ENCODE measurements around the gene MAGOH.

DNA sequence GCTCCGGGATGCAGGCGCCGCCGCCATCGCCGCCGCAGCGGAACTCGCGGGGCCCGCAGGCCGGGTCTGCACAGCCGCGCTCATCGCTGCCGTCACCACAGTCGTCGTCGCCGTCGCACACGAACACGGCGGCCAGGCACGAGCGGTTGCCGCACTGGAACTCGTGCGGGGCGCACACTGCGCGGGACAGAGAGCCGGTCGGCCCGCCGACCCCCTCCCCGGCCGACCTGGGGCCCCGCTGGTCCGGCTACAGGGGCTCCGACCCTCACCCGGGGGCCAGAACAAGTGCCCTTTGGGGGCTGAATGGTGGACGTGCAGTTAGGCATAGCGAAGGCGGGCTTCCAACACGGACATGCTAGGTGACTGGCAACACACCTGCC lies 38.6 kb upstream of the MAGOH start:
- TF ChIP-seq, protein P1, sequence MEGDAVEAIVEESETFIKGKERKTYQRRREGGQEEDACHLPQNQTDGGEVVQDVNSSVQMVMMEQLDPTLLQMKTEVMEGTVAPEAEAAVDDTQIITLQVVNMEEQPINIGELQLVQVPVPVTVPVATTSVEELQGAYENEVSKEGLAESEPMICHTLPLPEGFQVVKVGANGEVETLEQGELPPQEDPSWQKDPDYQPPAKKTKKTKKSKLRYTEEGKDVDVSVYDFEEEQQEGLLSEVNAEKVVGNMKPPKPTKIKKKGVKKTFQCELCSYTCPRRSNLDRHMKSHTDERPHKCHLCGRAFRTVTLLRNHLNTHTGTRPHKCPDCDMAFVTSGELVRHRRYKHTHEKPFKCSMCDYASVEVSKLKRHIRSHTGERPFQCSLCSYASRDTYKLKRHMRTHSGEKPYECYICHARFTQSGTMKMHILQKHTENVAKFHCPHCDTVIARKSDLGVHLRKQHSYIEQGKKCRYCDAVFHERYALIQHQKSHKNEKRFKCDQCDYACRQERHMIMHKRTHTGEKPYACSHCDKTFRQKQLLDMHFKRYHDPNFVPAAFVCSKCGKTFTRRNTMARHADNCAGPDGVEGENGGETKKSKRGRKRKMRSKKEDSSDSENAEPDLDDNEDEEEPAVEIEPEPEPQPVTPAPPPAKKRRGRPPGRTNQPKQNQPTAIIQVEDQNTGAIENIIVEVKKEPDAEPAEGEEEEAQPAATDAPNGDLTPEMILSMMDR (IDR thresholded peaks at IDR 0.05; ENCODE audit: low read depth, low read length), result no peak
- TF ChIP-seq EZH2phosphoT487 (IDR thresholded peaks at IDR 0.05; ENCODE audit: low read depth), result no peak
